ENCODE measurements around the gene PLEKHA7.

Gene PLEKHA7

GRCh38 chr11:16750417-16750816 lies 263.8 kb downstream of the PLEKHA7 start:
- DNase-seq, result no peak
- in situ Hi-C loops (cut with HindIII; ENCODE audit: low pct_ligation_motif_present, low pct_unique_long_range_greater_than_20kb, low sequenced_read_pairs), result no loop called here

GRCh38 chr11:16749666-16750065 lies 264.5 kb downstream of the PLEKHA7 start:
- DNase-seq, result no peak
- in situ Hi-C loops (cut with HindIII; ENCODE audit: low pct_ligation_motif_present, low pct_unique_long_range_greater_than_20kb, low sequenced_read_pairs), result no loop called here

GRCh38 chr11:16749092-16749491 lies 265.1 kb downstream of the PLEKHA7 start:
- in situ Hi-C loops (cut with HindIII; ENCODE audit: low pct_ligation_motif_present, low pct_unique_long_range_greater_than_20kb, low sequenced_read_pairs), result no loop called here
- DNase-seq, result no peak

- DNase-seq, result no peak
- in situ Hi-C loops (cut with HindIII; ENCODE audit: low pct_ligation_motif_present, low pct_unique_long_range_greater_than_20kb, low sequenced_read_pairs), result no loop called here
Measured at GRCh38 chr11:16745950-16746605, 268.1 kb downstream of the PLEKHA7 start.

- in situ Hi-C loops (cut with HindIII; ENCODE audit: low pct_ligation_motif_present, low pct_unique_long_range_greater_than_20kb, low sequenced_read_pairs), result no loop called here
- DNase-seq, result no peak
Measured at GRCh38 chr11:16744128-16744725, 270.0 kb downstream of the PLEKHA7 start.

- in situ Hi-C loops (cut with HindIII; ENCODE audit: low pct_ligation_motif_present, low pct_unique_long_range_greater_than_20kb, low sequenced_read_pairs), result no loop called here
- no peak for DNase-seq
Measured at GRCh38 chr11:16743478-16743877, 270.7 kb downstream of the PLEKHA7 start.

GRCh38 chr11:16741473-16741872 lies 272.7 kb downstream of the PLEKHA7 start:
- in situ Hi-C loops (cut with HindIII; ENCODE audit: low pct_ligation_motif_present, low pct_unique_long_range_greater_than_20kb, low sequenced_read_pairs), result no loop called here
- DNase-seq, result no peak

- in situ Hi-C loops (cut with HindIII; ENCODE audit: low pct_ligation_motif_present, low pct_unique_long_range_greater_than_20kb, low sequenced_read_pairs), result no loop called here
- peak; percentile 3 for DNase-seq
Measured at GRCh38 chr11:16738947-16739815, 275.0 kb downstream of the PLEKHA7 start.

- in situ Hi-C loops (cut with HindIII; ENCODE audit: low pct_ligation_motif_present, low pct_unique_long_range_greater_than_20kb, low sequenced_read_pairs), result no loop called here
Measured at GRCh38 chr11:16738193-16738946, 275.8 kb downstream of the PLEKHA7 start, which contains the start of gene C11orf58. Gene C11orf58, plus strand, starts transcription at chr11:16738647. Its CDS starts 132 bp downstream, at chr11:16738779.

GRCh38 chr11:16737818-16738192 lies 276.4 kb downstream of the PLEKHA7 start:
- peak; percentile 17 for DNase-seq
- in situ Hi-C loops (cut with HindIII; ENCODE audit: low pct_ligation_motif_present, low pct_unique_long_range_greater_than_20kb, low sequenced_read_pairs), result no loop called here

More at GRCh38 chr11:16738193-16738946, 275.8 kb downstream of the PLEKHA7 start, which contains the start of gene C11orf58:
- peak; percentile 96 for DNase-seq
